Measurements from ENCODE around the gene ENKD1. TPM values are rescaled to one million over a fixed set of nuclear protein-coding genes. Genes with fewer than 3 reads are reported as not detected.

Gene ENKD1
- total and polyA plus RNA-seq, 2 of the 13 experiments (the other 11 are each of a cell fraction or from before 2014, with no cell fraction given): 10.8 to 20.8 TPM

DNA sequence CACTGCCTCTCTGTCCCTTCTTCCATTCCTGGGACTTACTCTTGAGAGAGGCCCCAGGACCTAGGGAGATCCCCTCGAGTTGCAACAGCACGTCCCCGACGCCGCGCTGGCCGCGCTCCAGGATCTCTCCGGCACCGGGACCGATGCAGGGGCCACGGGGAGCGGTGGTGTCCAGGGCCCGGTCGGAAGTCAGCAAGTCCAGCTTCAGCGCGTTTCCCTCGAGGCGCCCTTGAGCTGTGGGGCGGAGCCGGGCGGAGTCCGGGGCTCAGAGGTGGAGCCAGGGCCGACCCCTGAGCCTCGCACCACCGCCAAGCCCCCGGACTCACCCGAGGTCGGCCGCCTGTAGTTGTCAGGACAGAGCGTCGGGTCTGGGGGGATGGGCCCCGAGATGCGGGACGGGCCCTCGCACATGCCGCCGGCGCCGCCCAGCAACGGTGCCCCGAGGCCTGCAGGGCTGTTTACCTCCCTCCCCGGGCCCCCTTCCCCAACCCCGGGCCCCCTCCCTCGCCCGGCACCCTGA, 458 bp downstream of the ENKD1 start (continued):
- TF ChIP-seq ZNF33A (CRISPR knock-in tag; IDR thresholded peaks at IDR 0.05; ENCODE audit: borderline replicate concordance) (no peak), EP300 (IDR thresholded peaks at IDR 0.05; ENCODE audit: low read depth in 2 of 2, low read length in 2 of 2) (no peak), EP300 (CRISPR knock-in tag; IDR thresholded peaks at IDR 0.05; ENCODE audit: borderline replicate concordance) (no peak), ZNF367 (CRISPR knock-in tag; IDR thresholded peaks at IDR 0.05; ENCODE audit: borderline replicate concordance) (no peak), SOX13 (IDR thresholded peaks at IDR 0.05) (no peak), SOX13 (CRISPR knock-in tag; conservative IDR thresholded peaks at IDR 0.05 in 1 of 2, IDR thresholded peaks at IDR 0.05 in 1 of 2) (no peak), ZC3H13 (CRISPR knock-in tag; IDR thresholded peaks at IDR 0.05) (no peak), RBAK (CRISPR knock-in tag; IDR thresholded peaks at IDR 0.05) (0 out of 2 replicates have a peak, but pooled peaks have one; percentile 24), ZBTB7B (CRISPR knock-in tag; IDR thresholded peaks at IDR 0.05) (peak; percentile 61; the same call in 1 of the 2 replicates), SMARCE1 (IDR thresholded peaks at IDR 0.05; ENCODE audit: borderline replicate concordance) (no peak), SSRP1 (CRISPR knock-in tag; IDR thresholded peaks at IDR 0.05) (no peak), NR2F2 (IDR thresholded peaks at IDR 0.05; ENCODE audit: borderline replicate concordance, low read depth) (no peak), SMARCC2 (IDR thresholded peaks at IDR 0.05) (no peak), ZNF674 (CRISPR knock-in tag; IDR thresholded peaks at IDR 0.05; ENCODE audit: low read depth) (no peak), ARNT2 (CRISPR knock-in tag; IDR thresholded peaks at IDR 0.05; ENCODE audit: low read depth) (0 out of 2 replicates have a peak, but pooled peaks have one; percentile 29), ZNF749 (CRISPR knock-in tag; IDR thresholded peaks at IDR 0.05; ENCODE audit: borderline replicate concordance) (peak; percentile 68; the same call in 1 of the 2 replicates), ZNF224 (CRISPR knock-in tag; IDR thresholded peaks at IDR 0.05) (no peak; the same call in 1 of the 2 replicates), SMAD9 (CRISPR knock-in tag; IDR thresholded peaks at IDR 0.05) (no peak), NR2F6 (IDR thresholded peaks at IDR 0.05) (no peak), NR2F6 (CRISPR knock-in tag; IDR thresholded peaks at IDR 0.05) (0 out of 2 replicates have a peak, but pooled peaks have one; percentile 12), HES4 (CRISPR knock-in tag; IDR thresholded peaks at IDR 0.05; ENCODE audit: borderline replicate concordance) (peak; percentile 50; the same call in 1 of the 2 replicates), TGIF2 (CRISPR knock-in tag; IDR thresholded peaks at IDR 0.05) (no peak), KMT2B (CRISPR knock-in tag; IDR thresholded peaks at IDR 0.05) (no peak), ZFP1 (CRISPR knock-in tag; IDR thresholded peaks at IDR 0.05) (no peak)
- TF ChIP-seq, protein P1, sequence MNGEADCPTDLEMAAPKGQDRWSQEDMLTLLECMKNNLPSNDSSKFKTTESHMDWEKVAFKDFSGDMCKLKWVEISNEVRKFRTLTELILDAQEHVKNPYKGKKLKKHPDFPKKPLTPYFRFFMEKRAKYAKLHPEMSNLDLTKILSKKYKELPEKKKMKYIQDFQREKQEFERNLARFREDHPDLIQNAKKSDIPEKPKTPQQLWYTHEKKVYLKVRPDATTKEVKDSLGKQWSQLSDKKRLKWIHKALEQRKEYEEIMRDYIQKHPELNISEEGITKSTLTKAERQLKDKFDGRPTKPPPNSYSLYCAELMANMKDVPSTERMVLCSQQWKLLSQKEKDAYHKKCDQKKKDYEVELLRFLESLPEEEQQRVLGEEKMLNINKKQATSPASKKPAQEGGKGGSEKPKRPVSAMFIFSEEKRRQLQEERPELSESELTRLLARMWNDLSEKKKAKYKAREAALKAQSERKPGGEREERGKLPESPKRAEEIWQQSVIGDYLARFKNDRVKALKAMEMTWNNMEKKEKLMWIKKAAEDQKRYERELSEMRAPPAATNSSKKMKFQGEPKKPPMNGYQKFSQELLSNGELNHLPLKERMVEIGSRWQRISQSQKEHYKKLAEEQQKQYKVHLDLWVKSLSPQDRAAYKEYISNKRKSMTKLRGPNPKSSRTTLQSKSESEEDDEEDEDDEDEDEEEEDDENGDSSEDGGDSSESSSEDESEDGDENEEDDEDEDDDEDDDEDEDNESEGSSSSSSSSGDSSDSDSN (CRISPR knock-in tag; IDR thresholded peaks at IDR 0.05): peak; percentile 93
- TF ChIP-seq, protein P2, sequence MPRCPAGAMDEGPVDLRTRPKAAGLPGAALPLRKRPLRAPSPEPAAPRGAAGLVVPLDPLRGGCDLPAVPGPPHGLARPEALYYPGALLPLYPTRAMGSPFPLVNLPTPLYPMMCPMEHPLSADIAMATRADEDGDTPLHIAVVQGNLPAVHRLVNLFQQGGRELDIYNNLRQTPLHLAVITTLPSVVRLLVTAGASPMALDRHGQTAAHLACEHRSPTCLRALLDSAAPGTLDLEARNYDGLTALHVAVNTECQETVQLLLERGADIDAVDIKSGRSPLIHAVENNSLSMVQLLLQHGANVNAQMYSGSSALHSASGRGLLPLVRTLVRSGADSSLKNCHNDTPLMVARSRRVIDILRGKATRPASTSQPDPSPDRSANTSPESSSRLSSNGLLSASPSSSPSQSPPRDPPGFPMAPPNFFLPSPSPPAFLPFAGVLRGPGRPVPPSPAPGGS (CRISPR knock-in tag; IDR thresholded peaks at IDR 0.05): peak; percentile 3; the same call in 1 of the 2 replicates
- TF ChIP-seq, protein P3, sequence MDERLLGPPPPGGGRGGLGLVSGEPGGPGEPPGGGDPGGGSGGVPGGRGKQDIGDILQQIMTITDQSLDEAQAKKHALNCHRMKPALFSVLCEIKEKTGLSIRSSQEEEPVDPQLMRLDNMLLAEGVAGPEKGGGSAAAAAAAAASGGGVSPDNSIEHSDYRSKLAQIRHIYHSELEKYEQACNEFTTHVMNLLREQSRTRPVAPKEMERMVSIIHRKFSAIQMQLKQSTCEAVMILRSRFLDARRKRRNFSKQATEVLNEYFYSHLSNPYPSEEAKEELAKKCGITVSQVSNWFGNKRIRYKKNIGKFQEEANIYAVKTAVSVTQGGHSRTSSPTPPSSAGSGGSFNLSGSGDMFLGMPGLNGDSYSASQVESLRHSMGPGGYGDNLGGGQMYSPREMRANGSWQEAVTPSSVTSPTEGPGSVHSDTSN (CRISPR knock-in tag; IDR thresholded peaks at IDR 0.05): no peak
- TF ChIP-seq, protein P4, sequence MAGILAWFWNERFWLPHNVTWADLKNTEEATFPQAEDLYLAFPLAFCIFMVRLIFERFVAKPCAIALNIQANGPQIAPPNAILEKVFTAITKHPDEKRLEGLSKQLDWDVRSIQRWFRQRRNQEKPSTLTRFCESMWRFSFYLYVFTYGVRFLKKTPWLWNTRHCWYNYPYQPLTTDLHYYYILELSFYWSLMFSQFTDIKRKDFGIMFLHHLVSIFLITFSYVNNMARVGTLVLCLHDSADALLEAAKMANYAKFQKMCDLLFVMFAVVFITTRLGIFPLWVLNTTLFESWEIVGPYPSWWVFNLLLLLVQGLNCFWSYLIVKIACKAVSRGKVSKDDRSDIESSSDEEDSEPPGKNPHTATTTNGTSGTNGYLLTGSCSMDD (CRISPR knock-in tag; IDR thresholded peaks at IDR 0.05): 0 out of 2 replicates have a peak, but pooled peaks have one; percentile 23

Measured in HepG2 (cell line).